ENCODE results near the gene EDC4. TPM values are rescaled to one million over a fixed set of nuclear protein-coding genes. Genes with fewer than 3 reads are reported as not detected.
A peak's percentile ranks its signal among the peaks of the same experiment; 100 is the strongest.

Gene EDC4
- total and polyA plus RNA-seq, 2 of the 13 experiments (the other 11 are each of a cell fraction or from before 2014, with no cell fraction given) = 51.4 to 59.1 TPM

- H3K4me1 ChIP-seq (ENCODE audit: insufficient read depth, low read length) = peaks cover 31% of the 10 kb centered on the region
- H3K79me2 ChIP-seq (ENCODE audit: insufficient read depth, low read length) = no peaks in the 10 kb centered on the region
- TF ChIP-seq ATM (IDR thresholded peaks at IDR 0.05; ENCODE audit: borderline replicate concordance) (no peak), AGO2 (optimal IDR thresholded peaks at IDR 0.05; ENCODE audit: low read depth, low read length) (peak; percentile 51), ZNF263 (CRISPR knock-in tag; IDR thresholded peaks at IDR 0.05) (peak; percentile 79), KDM5B (CRISPR knock-in tag; IDR thresholded peaks at IDR 0.05; ENCODE audit: borderline replicate concordance) (no peak), XRCC5 (optimal IDR thresholded peaks at IDR 0.05; ENCODE audit: low read length) (no peak), GATAD1 (CRISPR knock-in tag; IDR thresholded peaks at IDR 0.05) (no peak), NFE2L2 (IDR thresholded peaks at IDR 0.05; ENCODE audit: low read length) (peak; percentile 50; the same call in 1 of the 2 replicates)
- H3K4me2 ChIP-seq (ENCODE audit: low read depth, low read length) = no peak overlapping the region
- 92% methylated on average over 12 of the region's 12 CpGs for WGBS (ENCODE audit: low lambda C conversion rate)
- ChIA-PET POLR2A (interaction anchor here (1.0 to 1.2 kb wide), 2 partner anchors 28 to 49 kb away, joined by 3 to 4 read pairs; no protein-coding TSS in a partner anchor), CTCF (ENCODE audit: low intra/inter-chr PET ratio, low total read pairs) (interaction anchor here (5.3 kb wide), 1 partner anchor 43 kb away, joined by 63 read pairs; no protein-coding TSS in a partner anchor)
- DNase-seq (ENCODE audit: low spot score) (no peak), ATAC-seq (no peak), FAIRE-seq (no peak)
- BruUV-seq (replicated peaks) = no TSS peak
- no peak overlapping the region for H2AFZ ChIP-seq (ENCODE audit: low read length)
- H3K9ac ChIP-seq (ENCODE audit: insufficient read depth, low read depth, low read length) = no peak overlapping the region
- intact Hi-C loops (cut with micrococcal nuclease; ENCODE audit: unreplicated experiment) = no loop called here
- in situ Hi-C loops (cut with HindIII; ENCODE audit: extremely low pct_ligation_motif_present, low pct_unique_long_range_greater_than_20kb) = loop anchor here (5.0 to 10.0 kb wide), 2 partner anchors 42 to 159 kb away; no protein-coding TSS in a partner anchor
- H3K9me3 ChIP-seq (ENCODE audit: low read length) = no peaks in the 10 kb centered on the region
- no peak overlapping the region for H3K27ac ChIP-seq (ENCODE audit: extremely low read length, insufficient read depth, low read length)
- H3K4me3 ChIP-seq (replicated peaks in 1 of 3; ENCODE audit: insufficient read depth in 1 of 3, low read depth in 2 of 3, low read length in 3 of 3) = no peak overlapping the region
- H4K20me1 ChIP-seq (ENCODE audit: insufficient read depth, low read length) = no peaks in the 10 kb centered on the region
- H3K36me3 ChIP-seq (replicated peaks in 1 of 2; ENCODE audit: control insufficient read depth in 1 of 2, insufficient read depth in 2 of 2, low read length in 2 of 2) = peaks cover 25 to 49% of the 10 kb centered on the region in 2 experiments
- no peaks in the 10 kb centered on the region for H3K27me3 ChIP-seq (ENCODE audit: control insufficient read depth in 1 of 2, insufficient read depth in 2 of 2, low read length in 2 of 2)
Observed at GRCh38 chr16:67885545-67885944, 12.7 kb downstream of the EDC4 start.

GRCh38 chr16:67885976-67886375 lies 13.1 kb downstream of the EDC4 start:
- TF ChIP-seq ZBTB33 (CRISPR knock-in tag; IDR thresholded peaks at IDR 0.05) (peak; percentile 49), ZNF550 (CRISPR knock-in tag; IDR thresholded peaks at IDR 0.05; ENCODE audit: borderline replicate concordance) (no peak), AGO2 (optimal IDR thresholded peaks at IDR 0.05; ENCODE audit: low read depth, low read length) (peak; percentile 18)
- Histone ChIP-seq H3K27me3 (ENCODE audit: control insufficient read depth in 1 of 2, insufficient read depth in 2 of 2, low read length in 2 of 2) (no peaks in the 10 kb centered on the region), H3K36me3 (replicated peaks in 1 of 2; ENCODE audit: control insufficient read depth in 1 of 2, insufficient read depth in 2 of 2, low read length in 2 of 2) (peaks cover 23 to 45% of the 10 kb centered on the region in 2 experiments), H3K27ac (ENCODE audit: extremely low read length, insufficient read depth, low read length) (no peak overlapping the region), H4K20me1 (ENCODE audit: insufficient read depth, low read length) (no peaks in the 10 kb centered on the region), H2AFZ (ENCODE audit: low read length) (no peak overlapping the region), H3K9me3 (ENCODE audit: low read length) (no peaks in the 10 kb centered on the region), H3K9ac (ENCODE audit: insufficient read depth, low read depth, low read length) (no peak overlapping the region), H3K4me2 (ENCODE audit: low read depth, low read length) (no peak overlapping the region), H3K4me3 (replicated peaks in 1 of 3; ENCODE audit: insufficient read depth in 1 of 3, low read depth in 2 of 3, low read length in 3 of 3) (no peak overlapping the region), H3K79me2 (ENCODE audit: insufficient read depth, low read length) (no peaks in the 10 kb centered on the region), H3K4me1 (ENCODE audit: insufficient read depth, low read length) (peaks cover 31% of the 10 kb centered on the region)
- CTCF ChIA-PET (ENCODE audit: low intra/inter-chr PET ratio, low total read pairs) = interaction anchor here (5.3 kb wide), 1 partner anchor 42 kb away, joined by 63 read pairs; no protein-coding TSS in a partner anchor
- in situ Hi-C loops (cut with HindIII; ENCODE audit: extremely low pct_ligation_motif_present, low pct_unique_long_range_greater_than_20kb) (loop anchor here (5.0 to 10.0 kb wide), 2 partner anchors 41 to 159 kb away; no protein-coding TSS in a partner anchor), intact Hi-C loops (cut with micrococcal nuclease; ENCODE audit: unreplicated experiment) (no loop called here)
- no TSS peak for BruUV-seq (replicated peaks)
- WGBS (ENCODE audit: low lambda C conversion rate) = 98% methylated on average over 10 of the region's 19 CpGs
- FAIRE-seq (no peak), DNase-seq (ENCODE audit: low spot score) (no peak), ATAC-seq (no peak)
- POLR2A ChIA-PET = interaction anchor here (1.0 to 1.2 kb wide), 2 partner anchors 28 to 49 kb away, joined by 3 to 4 read pairs; no protein-coding TSS in a partner anchor
